Activated CD4-positive, alpha-beta T cell treated with anti-CD3 and anti-CD28 coated beads, Interleukin-2, Interleukin-4, amounts not matched to agents 100 ng/mL and 50 ng/mL, durations not matched to agents 16 hours and 8 hours (primary cell): ENCODE data around the gene XRCC4.
"Not testable (repeated sequence)": the region's sequence is repeated elsewhere in the genome, so short reads cannot be mapped to it uniquely, and the experiment has no call there.

Experiments
- DNase-seq: peaks from one replicate; pipeline ENCODE4 v3.0.0-alpha.2; 2020; ENCODE audit warnings: low spot score

The XRCC4 gene

GRCh38 chr5:83179966-83180365, 102.6 kb downstream of the XRCC4 start:
- DNase-seq: no peak

GRCh38 chr5:83184534-83184933, 107.2 kb downstream of the XRCC4 start:
- DNase-seq: no peak

GRCh38 chr5:83192947-83193346, 115.6 kb downstream of the XRCC4 start:
- no peak for DNase-seq

DNA sequence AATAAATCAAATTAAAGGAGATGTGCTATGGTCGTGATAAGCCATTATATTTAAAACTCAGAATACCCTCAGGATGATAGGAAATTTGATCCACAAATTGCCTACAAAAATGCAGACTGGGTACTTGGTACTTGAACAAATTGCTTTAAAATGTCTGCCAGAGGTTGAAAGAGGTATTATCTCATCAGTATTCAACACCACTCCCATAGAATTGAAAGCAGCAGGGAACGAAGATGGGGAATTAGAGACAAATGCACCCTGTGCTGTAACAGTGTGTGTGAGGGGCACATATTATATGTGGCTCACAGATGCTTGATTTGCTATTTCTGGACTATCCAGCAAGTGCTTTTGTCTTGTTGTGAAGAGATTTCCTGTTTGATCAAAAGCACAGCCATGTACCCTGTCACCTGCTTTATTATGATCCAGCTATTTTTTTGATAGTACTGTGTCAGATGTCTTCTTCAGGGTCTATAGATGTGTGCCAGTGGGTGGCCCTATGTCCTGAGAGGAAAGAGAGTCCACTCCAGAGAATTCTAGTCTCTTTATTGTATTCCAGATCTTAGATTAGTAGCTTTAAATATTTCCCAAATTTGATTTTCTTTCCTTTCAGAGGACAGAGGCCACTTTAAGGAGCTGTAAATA, 120.1 kb downstream of the XRCC4 start:
- DNase-seq: no peak

GRCh38 chr5:83199126-83199525, 121.8 kb downstream of the XRCC4 start:
- no peak for DNase-seq

GRCh38 chr5:83204651-83205050, 127.3 kb downstream of the XRCC4 start:
- no peak for DNase-seq

DNA sequence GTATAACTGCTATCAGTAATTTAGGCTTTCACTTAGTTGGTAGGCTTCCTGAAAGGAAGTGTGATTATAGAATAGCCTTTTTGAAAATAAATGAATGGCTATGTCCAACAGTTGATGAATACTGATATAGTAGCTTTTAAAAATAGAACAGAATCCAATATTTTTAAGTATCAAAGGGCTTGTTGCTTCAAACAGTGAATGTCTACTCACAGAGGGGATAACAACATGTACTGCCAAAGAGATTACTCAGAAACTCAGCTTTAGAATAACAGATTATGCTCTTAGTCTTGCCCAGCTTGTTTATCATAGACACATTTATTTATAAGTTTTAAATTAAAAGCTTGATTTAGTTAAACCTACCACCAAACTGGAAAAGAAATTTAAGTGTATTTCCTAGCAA, 132.6 kb downstream of the XRCC4 start:
- DNase-seq: no peak

DNA sequence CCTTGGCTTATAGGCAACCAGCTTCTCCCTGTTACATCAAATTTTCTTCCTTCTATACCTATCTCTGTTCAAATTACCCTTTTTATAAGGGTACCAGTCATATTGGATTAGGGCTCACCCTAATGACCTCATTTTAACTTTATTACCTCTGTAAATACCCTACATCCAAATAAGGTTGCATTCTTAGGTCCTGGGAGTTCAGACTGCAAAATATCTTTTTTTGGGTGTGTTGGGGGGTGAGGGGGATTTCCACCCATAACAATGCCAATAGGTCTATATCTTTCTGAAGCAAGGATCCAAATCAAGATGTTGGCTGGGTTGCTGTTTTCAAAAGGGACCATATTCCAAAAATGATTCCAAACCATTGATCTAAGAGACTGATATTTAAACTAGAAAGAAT, 141.7 kb downstream of the XRCC4 start:
- no peak for DNase-seq

- DNase-seq: no peak
Measured at GRCh38 chr5:83219495-83219894, 142.1 kb downstream of the XRCC4 start.

DNA sequence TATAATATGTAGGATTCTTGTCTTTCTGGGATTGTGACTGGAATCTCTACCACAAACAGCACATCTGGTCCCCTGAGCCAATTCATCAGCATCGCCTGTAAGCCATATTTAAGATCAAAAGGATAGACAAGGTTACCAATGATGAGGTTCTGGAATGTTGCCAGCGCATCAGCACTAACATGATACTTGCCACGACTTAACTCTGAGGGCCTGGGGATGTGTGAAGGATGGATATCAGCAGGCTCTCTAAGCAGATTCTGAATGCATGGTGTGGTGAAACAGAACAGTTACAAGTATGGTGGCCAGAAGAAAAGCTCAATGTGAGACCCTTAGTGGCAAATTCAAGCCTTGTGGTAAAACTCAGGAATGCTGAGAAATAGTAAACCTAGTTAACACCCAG, 143.0 kb downstream of the XRCC4 start:
- DNase-seq: no peak

DNA sequence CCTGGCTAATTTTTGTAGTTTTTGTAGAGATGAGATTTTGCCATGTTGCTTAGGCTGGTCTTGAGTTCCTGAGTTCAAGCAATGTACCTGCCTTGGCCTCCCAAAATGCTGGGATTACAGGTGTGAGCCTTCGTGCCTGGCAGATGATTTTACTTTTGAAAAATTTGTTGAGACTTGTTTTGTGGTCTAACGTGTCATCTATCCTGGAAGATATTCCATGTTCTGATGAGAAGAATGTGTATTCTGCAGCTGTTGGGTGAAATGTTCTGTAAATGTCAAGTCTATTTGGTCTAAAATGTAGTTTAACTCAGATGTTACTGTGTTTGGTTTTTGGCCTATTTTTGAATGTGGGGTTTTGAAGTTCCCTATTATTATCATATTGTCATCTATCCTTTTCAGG, 145.6 kb downstream of the XRCC4 start:
- no peak for DNase-seq

DNA sequence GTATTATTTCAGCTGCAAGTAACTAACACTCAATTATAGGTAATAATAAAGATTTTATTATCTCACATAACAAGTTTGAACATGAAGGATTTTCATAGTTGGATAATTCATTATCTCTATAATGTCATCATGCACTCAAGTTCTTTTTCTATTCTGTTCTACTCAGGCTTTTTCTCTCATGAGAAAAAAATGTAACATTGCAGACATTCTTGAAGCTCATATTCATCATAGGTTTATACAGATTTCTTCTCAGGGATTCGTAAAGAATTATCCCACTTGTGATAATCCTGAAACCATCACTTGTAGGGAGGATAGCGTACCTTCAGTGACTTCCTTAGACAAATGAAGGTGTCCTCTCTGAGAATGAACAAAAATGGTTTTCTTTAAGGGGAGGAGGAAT, 150.3 kb downstream of the XRCC4 start:
- no peak for DNase-seq

GRCh38 chr5:83230511-83230910, 153.2 kb downstream of the XRCC4 start:
- DNase-seq: no peak

DNA sequence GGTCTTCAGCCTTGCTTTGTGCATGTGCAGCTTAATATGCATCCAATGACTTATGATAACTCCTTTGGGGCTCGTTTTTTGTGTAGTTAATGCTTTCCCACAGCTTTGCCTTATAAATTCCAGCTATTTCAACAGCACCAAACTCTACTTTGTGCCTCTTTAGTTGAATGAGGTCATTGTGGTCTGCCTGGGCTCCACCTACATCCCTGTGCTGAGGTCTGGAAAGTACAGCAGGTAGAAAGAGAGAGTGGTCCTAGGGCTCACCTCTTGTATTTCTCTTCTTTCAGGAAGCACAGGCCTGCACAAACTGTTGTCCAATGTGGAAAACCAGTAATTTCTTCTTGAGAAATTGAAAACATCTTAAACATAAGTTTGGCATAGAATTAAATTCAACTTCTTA, 167.2 kb downstream of the XRCC4 start:
- no peak for DNase-seq

- no peak for DNase-seq
Measured at GRCh38 chr5:83245037-83245436, 167.7 kb downstream of the XRCC4 start.

GRCh38 chr5:83246071-83246470, 168.7 kb downstream of the XRCC4 start:
- DNase-seq: no peak

DNA sequence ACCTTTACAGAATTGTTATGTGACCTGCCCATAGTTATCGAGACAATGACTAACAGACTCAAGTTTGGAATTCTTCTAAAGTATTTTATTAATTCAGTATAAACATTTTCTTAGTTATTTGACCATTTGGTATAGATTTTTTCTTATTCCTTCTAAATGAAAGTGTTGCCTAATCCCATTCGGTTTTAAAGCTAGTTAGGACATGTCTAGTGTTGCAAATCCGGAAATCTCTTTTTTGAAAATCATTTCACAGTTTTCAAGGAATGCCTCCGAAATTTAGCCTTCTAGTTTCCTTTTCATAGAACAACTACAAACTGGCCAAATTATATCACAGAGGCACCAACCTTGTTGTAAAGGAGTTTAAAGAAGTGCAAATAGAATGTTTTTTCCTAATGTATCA, 171.8 kb downstream of the XRCC4 start:
- DNase-seq: no peak

- no peak for DNase-seq
Measured at GRCh38 chr5:83251849-83252248, 174.5 kb downstream of the XRCC4 start.

- no peak for DNase-seq
Measured at GRCh38 chr5:83253720-83254119, 176.4 kb downstream of the XRCC4 start.

DNA sequence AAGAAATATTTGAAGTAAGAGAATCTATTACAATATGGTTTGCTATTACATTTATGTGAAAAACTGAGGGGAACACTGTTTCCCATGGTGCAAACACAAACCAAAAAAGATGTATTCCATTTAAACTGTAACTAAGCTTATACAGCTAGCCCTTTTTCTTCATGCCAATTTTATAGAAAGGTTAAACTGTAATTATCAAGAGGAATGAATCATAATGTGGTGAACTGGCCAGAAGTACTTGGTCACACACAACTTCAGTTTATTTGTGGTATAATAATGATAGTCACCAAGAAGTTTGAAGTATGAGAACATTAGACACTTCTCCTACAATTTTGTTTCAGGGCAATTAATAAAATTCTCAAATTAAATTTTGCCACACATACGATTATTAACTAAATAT, 177.9 kb downstream of the XRCC4 start:
- no peak for DNase-seq

DNA sequence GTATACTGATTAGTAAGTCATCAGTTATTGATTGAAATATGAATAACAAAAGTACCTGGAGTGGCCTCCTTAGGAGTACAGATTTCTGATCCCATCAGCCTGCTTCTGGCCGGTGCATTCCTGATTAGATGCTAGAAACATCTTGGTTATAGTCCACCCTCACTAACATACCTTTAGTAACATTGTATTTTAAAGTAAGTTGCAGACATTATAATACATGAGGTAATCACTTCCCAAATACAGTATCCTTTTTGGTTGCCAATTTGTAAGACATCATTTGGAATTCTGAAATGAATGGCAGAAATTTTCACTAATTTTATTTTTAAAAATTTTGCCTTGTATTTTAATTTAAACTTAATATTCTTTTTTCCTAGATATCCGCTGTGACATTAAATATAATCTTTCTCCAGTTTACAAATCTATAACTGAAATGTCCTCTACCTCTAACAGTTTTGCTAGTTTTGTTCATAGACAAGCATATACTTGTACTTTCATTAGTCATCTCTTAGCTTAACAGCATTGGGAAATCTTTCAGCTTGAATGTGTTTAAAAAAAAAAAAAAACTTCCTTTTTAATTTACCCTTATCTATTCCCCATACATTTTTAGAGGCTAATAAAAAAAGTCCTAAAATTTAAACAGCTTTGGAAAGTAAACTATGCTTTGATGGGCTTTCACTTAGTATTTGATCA, 178.9 kb downstream of the XRCC4 start:
- DNase-seq: no peak

GRCh38 chr5:83257684-83258083, 180.3 kb downstream of the XRCC4 start:
- not testable (repeated sequence) for DNase-seq

- no peak for DNase-seq
Measured at GRCh38 chr5:83265318-83265717, 188.0 kb downstream of the XRCC4 start.

DNA sequence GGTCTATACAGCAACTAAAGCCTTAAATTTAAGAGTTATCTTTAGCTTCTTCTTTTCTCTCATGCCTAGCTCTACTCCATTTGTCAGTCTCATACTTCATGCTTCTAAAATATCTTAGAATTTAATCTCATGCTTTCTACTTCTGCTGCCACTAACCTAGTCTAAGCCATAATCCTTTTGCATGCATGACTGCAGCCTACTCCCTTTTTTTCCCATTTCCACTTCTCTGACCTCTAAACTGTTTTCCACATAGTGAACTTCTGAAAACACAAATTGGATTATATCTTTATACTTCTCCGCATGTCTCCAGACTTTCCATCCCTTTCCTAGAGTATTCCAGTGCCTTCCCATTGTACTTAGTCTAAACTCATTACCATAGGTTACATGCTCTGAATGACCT, 193.0 kb downstream of the XRCC4 start:
- DNase-seq: no peak
